HG02852 (cell line): ENCODE data around the gene DES.
"Not testable (repeated sequence)": the region's sequence is repeated elsewhere in the genome, so short reads cannot be mapped to it uniquely, and the experiment has no call there.

ENCODE experiments used
- ATAC-seq: cut with Tn5 transposase; IDR thresholded peaks from one replicate; pipeline ENCODE4 v1.9.1; 2021; ENCODE audit warnings: mild to moderate bottlenecking, moderate library complexity; ENCODE audit not compliant: unreplicated experiment

The DES gene

GRCh38 chr2:219418155-219419011, at the start of gene DES:
Gene DES, plus strand, starts transcription at chr2:219418377. Its CDS starts 86 bp downstream, at chr2:219418463.
- no peak for ATAC-seq

- ATAC-seq, result no peak
Observed at GRCh38 chr2:219368690-219369191, 49.4 kb upstream of the DES start.

- no peak for ATAC-seq
Observed at GRCh38 chr2:219369447-219369861, 48.7 kb upstream of the DES start.

GRCh38 chr2:219378163-219378851, 39.9 kb upstream of the DES start:
- ATAC-seq, result no peak

GRCh38 chr2:219380926-219381325, 37.3 kb upstream of the DES start:
- ATAC-seq, result no peak

GRCh38 chr2:219381448-219381847, 36.7 kb upstream of the DES start:
- ATAC-seq, result no peak

- no peak for ATAC-seq
Observed at GRCh38 chr2:219384083-219384713, 34.0 kb upstream of the DES start.

- ATAC-seq, result no peak
Observed at GRCh38 chr2:219384859-219385258, 33.3 kb upstream of the DES start.

- ATAC-seq, result no peak
Observed at GRCh38 chr2:219385958-219386520, 32.1 kb upstream of the DES start.

- no peak for ATAC-seq
Observed at GRCh38 chr2:219386532-219387280, 31.5 kb upstream of the DES start.

GRCh38 chr2:219387306-219388120, 30.7 kb upstream of the DES start, which contains the start of gene DNPEP:
Gene DNPEP, minus strand, starts transcription at chr2:219387912. Its CDS starts 118 bp downstream, at chr2:219387794.
- peak; percentile 65 for ATAC-seq

GRCh38 chr2:219388121-219388906, 29.9 kb upstream of the DES start:
- ATAC-seq, result peak; percentile 68

GRCh38 chr2:219388907-219389156, 29.3 kb upstream of the DES start:
- no peak for ATAC-seq

GRCh38 chr2:219392754-219393153, 25.4 kb upstream of the DES start:
- ATAC-seq, result no peak

GRCh38 chr2:219395056-219395455, 23.1 kb upstream of the DES start:
- not testable (repeated sequence) for ATAC-seq

- ATAC-seq, result no peak
Observed at GRCh38 chr2:219395609-219396008, 22.6 kb upstream of the DES start.

GRCh38 chr2:219396863-219397457, 21.2 kb upstream of the DES start:
- ATAC-seq, result no peak

GRCh38 chr2:219398721-219399363, 19.3 kb upstream of the DES start:
- no peak for ATAC-seq
